B cell (primary cell): Measurements from ENCODE around the gene TUNAR. TPM values are rescaled to one million over a fixed set of nuclear protein-coding genes. Genes with fewer than 3 reads are reported as not detected.

Source experiments
- ATAC-seq: fragments of 200-7000 bp; cut with Tn5 transposase; one replicate; pipeline ENCODE4 v1.10.0; 2021; ENCODE audit warnings: low read depth, mild to moderate bottlenecking, moderate number of reproducible peaks, moderate library complexity
- CTCF ChIA-PET: fragments of 350-600 bp; sonication (Branson Sonifier 250); formaldehyde crosslinking; loops from one replicate; lab custom pipeline; 2021; ENCODE audit warnings: antibody characterized with exemption, inconsistent platforms; lab: Charles Lee
- POLR2A ChIA-PET: fragments of 350-600 bp; sonication (Branson Sonifier 250); formaldehyde crosslinking; loops from one replicate; lab custom pipeline; 2021; ENCODE audit warnings: antibody characterized with exemption; lab: Charles Lee
- DNase-seq: peaks from one replicate; pipeline ENCODE4 v3.0.0; 2013
- H2AFZ ChIP-seq: 2 replicates; pipeline ENCODE4 v1.6.1; 2012; ENCODE audit warnings: mild to moderate bottlenecking, low read depth, low read length; ENCODE audit not compliant: insufficient read depth, poor library complexity, severe bottlenecking
- H3K27ac ChIP-seq, 2 donors: 1 replicate in 1 of 2; 2 replicates in 1 of 2; pipeline ENCODE4 v1.5.1; 2012 to 2013; ENCODE audit warnings: low read length in 2 of 2, mild to moderate bottlenecking in 2 of 2, moderate library complexity in 1 of 2
- H3K27me3 ChIP-seq, 4 experiments: fragments of 200-600 bp in 1 of 4; sonication (generic) in 1 of 4; replicated peaks in 1 of 4; 1 replicate in 2 of 4; 2 replicates in 2 of 4; pipeline versions ENCODE4 v1.6.1 to v1.7.0; 2013 to 2016; ENCODE audit warnings: low read length in 3 of 4, mild to moderate bottlenecking in 2 of 4, mixed read lengths in 1 of 4, moderate library complexity in 1 of 4; ENCODE audit not compliant: insufficient read depth in 4 of 4, control insufficient read depth in 3 of 4; ENCODE audit errors: control extremely low read depth in 1 of 4
- H3K36me3 ChIP-seq, 2 experiments: replicated peaks in 1 of 2; 1 replicate in 1 of 2; 2 replicates in 1 of 2; pipeline versions ENCODE4 v1.6.1 to v1.7.1; 2013; ENCODE audit warnings: low read length in 1 of 2; ENCODE audit not compliant: insufficient read depth in 2 of 2, control insufficient read depth in 1 of 2; ENCODE audit errors: control extremely low read depth in 1 of 2, extremely low read depth in 1 of 2
- H3K4me1 ChIP-seq, 2 donors: fragments of 200-600 bp in 1 of 2; sonication (generic) in 1 of 2; 1 replicate in 1 of 2; 2 replicates in 1 of 2; pipeline versions ENCODE4 v1.5.1 to v1.6.1; 2013 to 2017; ENCODE audit warnings: low read length in 2 of 2; ENCODE audit not compliant: control insufficient read depth in 2 of 2, insufficient read depth in 2 of 2
- H3K4me2 ChIP-seq: replicated peaks from 2 replicates; pipeline ENCODE3; 2012; ENCODE audit warnings: mild to moderate bottlenecking, low read depth, low read length; ENCODE audit not compliant: poor library complexity, severe bottlenecking
- H3K4me3 ChIP-seq, 5 experiments: fragments of 200-600 bp in 1 of 5; sonication (generic) in 1 of 5; 1 replicate in 3 of 5; 2 replicates in 2 of 5; pipeline versions ENCODE4 v1.5.1 to v1.7.0; 2011 to 2016; ENCODE audit warnings: low read length in 4 of 5, mild to moderate bottlenecking in 4 of 5, low read depth in 2 of 5, control low read depth in 1 of 5, moderate library complexity in 1 of 5; ENCODE audit not compliant: insufficient read depth in 1 of 5; ENCODE audit errors: control extremely low read depth in 1 of 5, extremely low read depth in 1 of 5
- H3K79me2 ChIP-seq: fragments of 200-600 bp; sonication (generic); one replicate; pipeline ENCODE4 v1.6.0; 2016; ENCODE audit warnings: low read length; ENCODE audit not compliant: control insufficient read depth, insufficient read depth
- H3K9ac ChIP-seq: fragments of 200-600 bp; sonication (generic); 2 replicates; pipeline ENCODE4 v1.6.1; 2017; ENCODE audit warnings: mild to moderate bottlenecking, low read length, moderate library complexity
- H3K9me3 ChIP-seq, 3 donors: one replicate each; pipeline versions ENCODE4 v1.6.1 to v1.7.1; 2013; ENCODE audit warnings: low read length in 2 of 3; ENCODE audit not compliant: control insufficient read depth in 2 of 3, insufficient read depth in 1 of 3; ENCODE audit errors: control extremely low read depth in 1 of 3
- H4K20me1 ChIP-seq: 2 replicates; pipeline ENCODE4 v1.6.0; 2012; ENCODE audit warnings: mild to moderate bottlenecking, low read length; ENCODE audit not compliant: insufficient read depth, control insufficient read depth, poor library complexity, severe bottlenecking
- H3K27ac Mint-ChIP-seq: one replicate; pipeline ENCODE4 v1.8.0; 2021; ENCODE audit warnings: mixed read lengths
- H3K27me3 Mint-ChIP-seq: one replicate; pipeline ENCODE4 v1.8.0; 2021; ENCODE audit warnings: mixed read lengths
- H3K4me1 Mint-ChIP-seq: one replicate; pipeline ENCODE4 v1.8.0; 2021; ENCODE audit warnings: mixed read lengths
- H3K4me3 Mint-ChIP-seq: one replicate; pipeline ENCODE4 v1.8.0; 2021; ENCODE audit warnings: mixed read lengths
- H3K9me3 Mint-ChIP-seq: one replicate; pipeline ENCODE4 v1.8.0; 2022; ENCODE audit warnings: mixed read lengths; ENCODE audit not compliant: insufficient read depth
- EZH2 ChIP-seq: IDR thresholded peaks from 2 replicates; pipeline ENCODE4 v1.6.1; 2012; ENCODE audit warnings: borderline replicate concordance, low read depth, mild to moderate bottlenecking, moderate library complexity, low read length; ENCODE audit not compliant: insufficient read depth, poor library complexity, severe bottlenecking
- WGBS: methylation state at CpG from one replicate; pipeline ENCODE4 v1.1.5; 2013; ENCODE audit warnings: missing lambda C conversion rate; ENCODE audit not compliant: insufficient coverage; 5-methylcytosine and 5-hydroxymethylcytosine counted together
- intact Hi-C: fragments of 100-400 bp; cut with micrococcal nuclease; formaldehyde crosslinking; loops from one replicate; pipeline ENCODE4 v1.10.0; 2022
- polyA plus RNA-seq: library from polyadenylated mRNA; depleted of rRNA; stranded (reverse); fragments of >200 nt; gene quantifications from 2 replicates; pipeline ENCODE4 v1.2.3, GENCODE V29; 2012
- total RNA-seq, 2 donors: library from RNA; stranded (reverse); fragments of 120-200 nt in 1 of 2; gene quantifications; 1 replicate in 1 of 2; 2 replicates in 1 of 2; pipeline versions ENCODE4 v1.2.3 to v1.2.4, GENCODE V29; 2013 to 2022
- TF ChIP-seq, protein P1 (sequence below): fragments of 200-600 bp; IDR thresholded peaks from one replicate; pipeline ENCODE4 v1.8.0; 2022; ENCODE audit warnings: antibody characterized with exemption, mild to moderate bottlenecking

TUNAR gene
- total and polyA plus RNA-seq, 2 donors (not counting 1 experiment from before 2014, with no cell fraction given), result 0.48 to 0.81 TPM

DNA sequence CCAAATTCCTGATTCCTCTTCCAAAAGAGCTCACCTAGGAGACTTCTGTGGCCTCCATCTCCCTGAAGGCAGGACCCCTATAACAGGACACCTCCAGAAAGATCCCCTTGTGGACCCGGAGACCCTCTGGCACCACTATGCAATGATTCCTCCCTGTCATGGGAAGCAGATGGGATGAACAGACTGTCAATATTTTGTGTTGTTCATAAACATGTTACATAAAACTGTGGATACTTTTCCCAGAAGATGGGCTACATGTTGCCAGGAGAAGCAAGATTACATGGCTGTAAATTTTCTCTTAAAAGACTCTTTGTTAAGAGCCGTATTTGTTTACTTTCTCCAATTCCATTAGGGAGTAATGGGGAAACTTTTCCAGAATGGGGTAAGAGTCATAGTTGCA lies 52.1 kb downstream of the TUNAR start:
- no CpG with 5 or more reads among the region's 2 CpGs for WGBS
- Mint-ChIP-seq H3K27me3 (peaks cover 23% of the 10 kb centered on the region), H3K27ac (no peak overlapping the region), H3K4me1 (no peaks in the 10 kb centered on the region), H3K9me3 (no peaks in the 10 kb centered on the region), H3K4me3 (no peak overlapping the region)
- H3K27me3 ChIP-seq, result peaks cover 0 to 3% (median 0%) of the 10 kb centered on the region in 4 experiments
- TF ChIP-seq, protein P1, sequence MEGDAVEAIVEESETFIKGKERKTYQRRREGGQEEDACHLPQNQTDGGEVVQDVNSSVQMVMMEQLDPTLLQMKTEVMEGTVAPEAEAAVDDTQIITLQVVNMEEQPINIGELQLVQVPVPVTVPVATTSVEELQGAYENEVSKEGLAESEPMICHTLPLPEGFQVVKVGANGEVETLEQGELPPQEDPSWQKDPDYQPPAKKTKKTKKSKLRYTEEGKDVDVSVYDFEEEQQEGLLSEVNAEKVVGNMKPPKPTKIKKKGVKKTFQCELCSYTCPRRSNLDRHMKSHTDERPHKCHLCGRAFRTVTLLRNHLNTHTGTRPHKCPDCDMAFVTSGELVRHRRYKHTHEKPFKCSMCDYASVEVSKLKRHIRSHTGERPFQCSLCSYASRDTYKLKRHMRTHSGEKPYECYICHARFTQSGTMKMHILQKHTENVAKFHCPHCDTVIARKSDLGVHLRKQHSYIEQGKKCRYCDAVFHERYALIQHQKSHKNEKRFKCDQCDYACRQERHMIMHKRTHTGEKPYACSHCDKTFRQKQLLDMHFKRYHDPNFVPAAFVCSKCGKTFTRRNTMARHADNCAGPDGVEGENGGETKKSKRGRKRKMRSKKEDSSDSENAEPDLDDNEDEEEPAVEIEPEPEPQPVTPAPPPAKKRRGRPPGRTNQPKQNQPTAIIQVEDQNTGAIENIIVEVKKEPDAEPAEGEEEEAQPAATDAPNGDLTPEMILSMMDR, result no peak
- DNase-seq, result no peak
- ATAC-seq, result no peak
- no peak overlapping the region for H3K4me3 ChIP-seq
- H3K9me3 ChIP-seq, result peaks cover 0 to 3% (median 0%) of the 10 kb centered on the region in 3 donors
- ChIA-PET POLR2A (no interaction called here), CTCF (no interaction called here)
- no peak overlapping the region for H2AFZ ChIP-seq
- no peaks in the 10 kb centered on the region for H3K36me3 ChIP-seq
- no peak overlapping the region for H3K9ac ChIP-seq
- H3K4me1 ChIP-seq, result no peaks in the 10 kb centered on the region
- H3K27ac ChIP-seq, result no peak overlapping the region
- intact Hi-C loops, result no loop called here
- no peaks in the 10 kb centered on the region for H3K79me2 ChIP-seq
- no peak overlapping the region for H3K4me2 ChIP-seq
- H4K20me1 ChIP-seq, result no peaks in the 10 kb centered on the region

DNA sequence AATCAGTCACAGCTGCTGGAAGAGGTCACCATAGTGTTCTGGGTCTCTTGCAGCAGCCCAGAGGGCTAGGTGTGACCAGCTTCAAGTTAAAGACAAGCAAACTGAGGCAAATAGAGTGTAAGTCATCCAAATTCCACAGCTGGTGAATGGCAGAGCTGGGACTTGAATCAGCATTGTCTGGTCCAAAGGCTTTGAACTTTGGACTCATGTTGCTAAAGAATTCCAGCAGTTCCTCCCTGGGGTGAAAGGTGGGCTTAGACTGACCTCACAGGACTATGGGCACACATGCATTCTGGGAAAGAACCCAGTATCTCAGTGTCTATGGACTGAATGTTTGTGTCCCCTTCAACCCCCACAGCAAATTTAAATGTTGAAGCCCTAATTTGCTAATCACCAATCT lies 54.8 kb downstream of the TUNAR start:
- ATAC-seq, result no peak
- H4K20me1 ChIP-seq, result no peaks in the 10 kb centered on the region
- no peak overlapping the region for H3K4me2 ChIP-seq
- H3K79me2 ChIP-seq, result no peaks in the 10 kb centered on the region
- H3K4me1 Mint-ChIP-seq, result no peaks in the 10 kb centered on the region
- no peak overlapping the region for H3K27ac Mint-ChIP-seq
- peaks cover 0 to 3% (median 0%) of the 10 kb centered on the region in 4 experiments for H3K27me3 ChIP-seq
- H3K27me3 Mint-ChIP-seq, result peaks cover 23% of the 10 kb centered on the region
- H3K9me3 Mint-ChIP-seq, result no peaks in the 10 kb centered on the region
- H3K36me3 ChIP-seq, result no peaks in the 10 kb centered on the region
- no peak overlapping the region for H3K4me3 ChIP-seq
- no peak for DNase-seq
- H2AFZ ChIP-seq, result no peak overlapping the region
- H3K9me3 ChIP-seq, result peaks cover 0 to 3% (median 0%) of the 10 kb centered on the region in 3 donors
- H3K4me3 Mint-ChIP-seq, result no peak overlapping the region
- no peak overlapping the region for H3K9ac ChIP-seq
- TF ChIP-seq, protein P1, result no peak
- TF ChIP-seq EZH2, result no peak
- ChIA-PET CTCF (no interaction called here), POLR2A (no interaction called here)
- intact Hi-C loops, result no loop called here
- H3K4me1 ChIP-seq, result no peaks in the 10 kb centered on the region
- H3K27ac ChIP-seq, result no peak overlapping the region
